MM.1S (cell line): ENCODE data around the gene MSI2.

Source experiments
- DNase-seq: peaks from one replicate; pipeline ENCODE4 v3.0.0-alpha.2; 2015
- H2AFZ ChIP-seq: fragments of 300-600 bp; sonication (generic); 2 replicates; pipeline ENCODE4 v1.6.0; 2016; ENCODE audit warnings: antibody characterized with exemption, low read length
- H3F3A ChIP-seq: fragments of 300-600 bp; sonication (generic); 2 replicates; pipeline ENCODE4 v1.6.1; 2016; ENCODE audit warnings: mild to moderate bottlenecking, antibody characterized with exemption, low read length, moderate library complexity, mixed read lengths; ENCODE audit not compliant: insufficient read depth
- H3K27ac ChIP-seq: fragments of 300-600 bp; sonication (generic); 2 replicates; pipeline ENCODE4 v1.5.1; 2016; ENCODE audit warnings: mild to moderate bottlenecking, low read length
- H3K27me3 ChIP-seq: fragments of 300-600 bp; sonication (generic); replicated peaks from 2 replicates; pipeline ENCODE4 v1.6.0; 2016; ENCODE audit warnings: low read length; ENCODE audit not compliant: insufficient read depth
- H3K36me3 ChIP-seq: fragments of 300-600 bp; sonication (generic); replicated peaks from 2 replicates; pipeline ENCODE4 v1.6.1; 2016; ENCODE audit warnings: mild to moderate bottlenecking, low read length, mixed read lengths; ENCODE audit not compliant: insufficient read depth
- H3K4me1 ChIP-seq: fragments of 300-600 bp; sonication (generic); 2 replicates; pipeline ENCODE4 v1.6.1; 2016; ENCODE audit warnings: low read length, mixed read lengths
- H3K4me2 ChIP-seq: fragments of 300-600 bp; sonication (generic); 2 replicates; pipeline ENCODE4 v1.6.0; 2016; ENCODE audit warnings: low read depth, low read length
- H3K4me3 ChIP-seq: fragments of 300-600 bp; sonication (generic); 2 replicates; pipeline ENCODE4 v1.5.1; 2016; ENCODE audit warnings: low read length, mixed read lengths
- H3K79me2 ChIP-seq: fragments of 300-600 bp; sonication (generic); 2 replicates; pipeline ENCODE4 v1.6.1; 2016; ENCODE audit warnings: mixed run types, low read length, mixed read lengths
- H3K9ac ChIP-seq: fragments of 300-600 bp; sonication (generic); 2 replicates; pipeline ENCODE4 v1.6.1; 2016; ENCODE audit warnings: low read length, mixed read lengths
- H3K9me2 ChIP-seq: fragments of 300-600 bp; sonication (generic); replicated peaks from 2 replicates; pipeline ENCODE4 v1.6.1; 2016; ENCODE audit warnings: mild to moderate bottlenecking, low read length, mixed read lengths; ENCODE audit not compliant: insufficient read depth
- H3K9me3 ChIP-seq: fragments of 300-600 bp; sonication (generic); replicated peaks from 2 replicates; pipeline ENCODE4 v1.6.1; 2016; ENCODE audit warnings: mild to moderate bottlenecking, low read length, mixed read lengths; ENCODE audit not compliant: insufficient read depth
- H4K20me1 ChIP-seq: fragments of 300-600 bp; sonication (generic); 2 replicates; pipeline ENCODE4 v1.6.1; 2016; ENCODE audit warnings: mild to moderate bottlenecking, low read length, moderate library complexity, mixed read lengths; ENCODE audit not compliant: insufficient read depth
- EZH2 ChIP-seq: fragments of 300-600 bp; sonication (generic); optimal IDR thresholded peaks from 2 replicates; pipeline ENCODE3; 2017; ENCODE audit warnings: low read depth, mild to moderate bottlenecking, antibody characterized with exemption, low read length, mixed read lengths
- EZH2phosphoT487 ChIP-seq: fragments of 300-600 bp; sonication (generic); IDR thresholded peaks from 2 replicates; pipeline ENCODE4 v1.6.1; 2018; ENCODE audit warnings: antibody characterized with exemption, low read length
- TF ChIP-seq, protein P1 (sequence below): fragments of 300-600 bp; sonication (generic); IDR thresholded peaks from 2 replicates; pipeline ENCODE4 v1.5.1; 2016; ENCODE audit warnings: antibody characterized with exemption, low read length, mixed read lengths

MSI2 gene

DNA sequence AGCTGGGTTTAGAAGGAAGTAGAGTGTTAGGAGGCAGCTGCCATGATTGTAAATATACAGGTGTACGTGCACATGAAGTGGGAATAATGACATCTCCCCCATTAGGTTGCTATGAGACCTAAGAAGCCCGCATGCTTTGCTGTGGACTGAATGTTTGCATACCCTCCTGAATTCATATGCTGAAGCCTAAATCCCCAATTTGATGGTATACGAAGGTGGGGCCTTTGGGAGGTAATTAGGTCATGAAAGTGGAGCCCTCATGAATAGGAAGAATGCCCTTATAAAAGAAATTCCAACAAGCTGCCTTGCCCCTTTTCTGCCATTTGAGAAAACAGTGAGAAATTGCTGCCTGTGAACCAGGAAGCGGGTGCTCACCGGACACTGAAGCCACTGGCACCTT is 444.8 kb downstream of the MSI2 start:
- H3F3A ChIP-seq: no peaks in the 10 kb centered on the region
- no peak overlapping the region for H3K4me2 ChIP-seq
- no peak overlapping the region for H3K27ac ChIP-seq
- no peaks in the 10 kb centered on the region for H3K36me3 ChIP-seq
- DNase-seq: no peak
- H4K20me1 ChIP-seq: no peaks in the 10 kb centered on the region
- H3K9ac ChIP-seq: no peak overlapping the region
- no peaks in the 10 kb centered on the region for H3K9me3 ChIP-seq
- no peaks in the 10 kb centered on the region for H3K9me2 ChIP-seq
- H3K79me2 ChIP-seq: no peaks in the 10 kb centered on the region
- H3K4me3 ChIP-seq: no peak overlapping the region
- no peaks in the 10 kb centered on the region for H3K4me1 ChIP-seq
- no peaks in the 10 kb centered on the region for H3K27me3 ChIP-seq
- TF ChIP-seq EZH2phosphoT487: no peak
- no peak for TF ChIP-seq EZH2
- TF ChIP-seq, protein P1, sequence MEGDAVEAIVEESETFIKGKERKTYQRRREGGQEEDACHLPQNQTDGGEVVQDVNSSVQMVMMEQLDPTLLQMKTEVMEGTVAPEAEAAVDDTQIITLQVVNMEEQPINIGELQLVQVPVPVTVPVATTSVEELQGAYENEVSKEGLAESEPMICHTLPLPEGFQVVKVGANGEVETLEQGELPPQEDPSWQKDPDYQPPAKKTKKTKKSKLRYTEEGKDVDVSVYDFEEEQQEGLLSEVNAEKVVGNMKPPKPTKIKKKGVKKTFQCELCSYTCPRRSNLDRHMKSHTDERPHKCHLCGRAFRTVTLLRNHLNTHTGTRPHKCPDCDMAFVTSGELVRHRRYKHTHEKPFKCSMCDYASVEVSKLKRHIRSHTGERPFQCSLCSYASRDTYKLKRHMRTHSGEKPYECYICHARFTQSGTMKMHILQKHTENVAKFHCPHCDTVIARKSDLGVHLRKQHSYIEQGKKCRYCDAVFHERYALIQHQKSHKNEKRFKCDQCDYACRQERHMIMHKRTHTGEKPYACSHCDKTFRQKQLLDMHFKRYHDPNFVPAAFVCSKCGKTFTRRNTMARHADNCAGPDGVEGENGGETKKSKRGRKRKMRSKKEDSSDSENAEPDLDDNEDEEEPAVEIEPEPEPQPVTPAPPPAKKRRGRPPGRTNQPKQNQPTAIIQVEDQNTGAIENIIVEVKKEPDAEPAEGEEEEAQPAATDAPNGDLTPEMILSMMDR: no peak
- H2AFZ ChIP-seq: no peak overlapping the region

DNA sequence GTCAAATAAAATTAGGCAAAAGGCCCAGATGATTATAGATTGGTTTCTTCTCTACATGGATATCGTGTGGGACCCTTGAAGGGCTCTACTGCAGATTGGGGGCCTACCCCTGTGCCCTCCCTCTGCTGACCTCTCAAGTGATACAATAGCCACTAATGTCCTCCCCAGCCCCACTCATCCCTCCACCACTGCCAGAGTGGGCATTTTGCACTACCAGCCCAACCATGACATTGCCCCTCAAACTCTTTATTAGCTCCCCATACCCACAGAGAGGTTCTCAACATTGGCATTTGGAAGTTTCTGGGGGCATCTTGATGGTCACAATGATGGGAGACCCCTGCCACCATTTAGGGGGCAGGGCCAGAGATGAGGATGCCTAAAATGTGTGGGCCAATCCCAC is 446.9 kb downstream of the MSI2 start:
- no peaks in the 10 kb centered on the region for H3K36me3 ChIP-seq
- no peaks in the 10 kb centered on the region for H3K4me1 ChIP-seq
- no peak overlapping the region for H3K9ac ChIP-seq
- no peak overlapping the region for H3K4me3 ChIP-seq
- H3K4me2 ChIP-seq: no peak overlapping the region
- TF ChIP-seq, protein P1: no peak
- TF ChIP-seq EZH2phosphoT487 (no peak), EZH2 (no peak)
- H3K27me3 ChIP-seq: no peaks in the 10 kb centered on the region
- H3K27ac ChIP-seq: no peak overlapping the region
- H2AFZ ChIP-seq: no peak overlapping the region
- no peak for DNase-seq
- H3K9me3 ChIP-seq: no peaks in the 10 kb centered on the region
- H3K9me2 ChIP-seq: no peaks in the 10 kb centered on the region
- H3F3A ChIP-seq: no peaks in the 10 kb centered on the region
- H3K79me2 ChIP-seq: no peaks in the 10 kb centered on the region
- H4K20me1 ChIP-seq: no peaks in the 10 kb centered on the region

DNA sequence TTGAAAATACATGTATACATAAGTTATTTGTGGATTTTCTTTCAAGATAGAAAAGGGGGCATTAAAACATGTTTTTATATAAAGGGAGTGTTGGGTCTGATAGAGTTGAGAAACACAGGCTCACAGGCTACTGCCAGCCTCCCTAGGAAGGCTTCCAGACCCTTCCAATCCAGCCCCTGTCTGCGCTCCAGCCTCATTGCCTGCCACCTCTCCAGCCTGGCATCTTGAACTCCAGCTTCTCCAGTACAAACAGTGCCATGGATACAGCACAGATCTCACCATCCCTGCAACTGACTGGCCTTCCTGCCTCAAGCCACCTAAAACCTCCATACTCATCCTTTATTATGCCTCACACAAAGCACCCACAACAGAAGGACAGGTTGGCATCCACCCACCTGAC is 448.1 kb downstream of the MSI2 start:
- H3K4me3 ChIP-seq: no peak overlapping the region
- H2AFZ ChIP-seq: no peak overlapping the region
- H3K36me3 ChIP-seq: no peaks in the 10 kb centered on the region
- DNase-seq: no peak
- no peaks in the 10 kb centered on the region for H3F3A ChIP-seq
- H3K4me2 ChIP-seq: no peak overlapping the region
- no peaks in the 10 kb centered on the region for H3K79me2 ChIP-seq
- H3K4me1 ChIP-seq: no peaks in the 10 kb centered on the region
- TF ChIP-seq EZH2 (no peak), EZH2phosphoT487 (no peak)
- TF ChIP-seq, protein P1: no peak
- H3K9ac ChIP-seq: no peak overlapping the region
- H3K9me2 ChIP-seq: no peaks in the 10 kb centered on the region
- H3K27ac ChIP-seq: no peak overlapping the region
- H3K9me3 ChIP-seq: no peaks in the 10 kb centered on the region
- H4K20me1 ChIP-seq: no peaks in the 10 kb centered on the region
- H3K27me3 ChIP-seq: no peaks in the 10 kb centered on the region
